HepG2 (cell line): ENCODE results near the gene PACS1. TPM values are rescaled to one million over a fixed set of nuclear protein-coding genes. Genes with fewer than 3 reads are reported as not detected.

Experiments
- ATAC-seq: fragments of 200-7000 bp; cut with Tn5 transposase; 3 replicates; pipeline ENCODE4 v1.9.1; 2020; ENCODE audit warnings: mild to moderate bottlenecking, moderate library complexity
- BruUV-seq: library from RNA; stranded (reverse); fragments of 400-500 nt; replicated peaks from 2 replicates; lab custom pipeline; 2021; lab: Mats Ljungman, UMichigan
- CTCF ChIA-PET: fragments of 300-600 bp; formaldehyde crosslinking; extraction: SDS; loops from one replicate; lab custom pipeline; 2021; ENCODE audit warnings: low total read pairs, inconsistent platforms, low intra/inter-chr PET ratio; lab: Yijun Ruan, JAX
- POLR2A ChIA-PET: fragments of 350-600 bp; sonication (Branson Sonifier 250); formaldehyde crosslinking; loops from one replicate; lab custom pipeline; 2020; ENCODE audit warnings: antibody characterized with exemption, inconsistent platforms; lab: Yijun Ruan, JAX
- DNase-seq: peaks from one replicate; pipeline ENCODE4 v3.0.0-alpha.2; 2015; ENCODE audit warnings: low spot score
- FAIRE-seq: peaks from 3 replicates; lab custom pipeline; 2011; peaks lifted over from hg19 to GRCh38; lab: Jason Lieb, UNC
- H2AFZ ChIP-seq: one replicate; pipeline ENCODE4 v1.6.1; 2011; ENCODE audit warnings: low read length, inconsistent platforms
- H3K27ac ChIP-seq: fragments of 300-600 bp; 3 replicates; pipeline ENCODE4 v1.8.0; 2011; ENCODE audit warnings: mixed run types, mild to moderate bottlenecking, mixed read lengths, low read length, inconsistent platforms; ENCODE audit not compliant: insufficient read depth; ENCODE audit errors: extremely low read length
- H3K27me3 ChIP-seq, 2 experiments: fragments of 200-600 bp in 1 of 2; 2 replicates in 1 of 2; 3 replicates in 1 of 2; pipeline versions ENCODE4 v1.6.0 to v1.8.0; 2011; ENCODE audit warnings: low read length in 2 of 2, mild to moderate bottlenecking in 2 of 2, moderate library complexity in 2 of 2, inconsistent platforms in 1 of 2; ENCODE audit not compliant: insufficient read depth in 2 of 2, control insufficient read depth in 1 of 2
- H3K36me3 ChIP-seq, 2 experiments: fragments of 200-600 bp in 1 of 2; replicated peaks in 1 of 2; 2 replicates in 1 of 2; 3 replicates in 1 of 2; pipeline versions ENCODE4 v1.5.1 to v1.8.0; 2011; ENCODE audit warnings: low read length in 2 of 2, inconsistent platforms in 1 of 2; ENCODE audit not compliant: insufficient read depth in 2 of 2, control insufficient read depth in 1 of 2
- H3K4me1 ChIP-seq: 2 replicates; pipeline ENCODE4 v1.5.1; 2012; ENCODE audit warnings: low read length, inconsistent platforms; ENCODE audit not compliant: insufficient read depth
- H3K4me2 ChIP-seq: 2 replicates; pipeline ENCODE4 v1.6.0; 2011; ENCODE audit warnings: low read depth, low read length, inconsistent platforms
- H3K4me3 ChIP-seq, 3 experiments: fragments of 200-600 bp in 1 of 3; sonication (generic), shearing (Covaris generic) in 1 of 3; replicated peaks in 1 of 3; 2 replicates each; pipeline ENCODE4 v1.5.1; 2011 to 2016; ENCODE audit warnings: low read length in 3 of 3, inconsistent platforms in 2 of 3, low read depth in 2 of 3, mild to moderate bottlenecking in 2 of 3, control low read depth in 1 of 3, mixed read lengths in 1 of 3; ENCODE audit not compliant: insufficient read depth in 1 of 3
- H3K79me2 ChIP-seq: one replicate; pipeline ENCODE4 v1.6.1; 2011; ENCODE audit warnings: low read length, inconsistent platforms; ENCODE audit not compliant: insufficient read depth
- H3K9ac ChIP-seq: 2 replicates; pipeline ENCODE4 v1.6.0; 2011; ENCODE audit warnings: mild to moderate bottlenecking, low read depth, low read length, inconsistent platforms; ENCODE audit not compliant: insufficient read depth
- H3K9me3 ChIP-seq: 2 replicates; pipeline ENCODE4 v1.5.1; 2012; ENCODE audit warnings: mild to moderate bottlenecking, low read length
- H4K20me1 ChIP-seq: 2 replicates; pipeline ENCODE4 v1.6.0; 2011; ENCODE audit warnings: inconsistent platforms, mild to moderate bottlenecking, low read length, moderate library complexity; ENCODE audit not compliant: insufficient read depth
- BHLHE40 ChIP-seq: IDR thresholded peaks from 2 replicates; pipeline ENCODE4 v1.6.1; 2011; ENCODE audit warnings: low read length, improper control_type of control experiment
- CHD4 ChIP-seq: fragments of 200-600 bp; sonication (generic); IDR thresholded peaks from 2 replicates; pipeline ENCODE4 v1.7.0; 2017; ENCODE audit warnings: mild to moderate bottlenecking, low read length, borderline replicate concordance
- U2AF2 ChIP-seq: fragments of 200-400 bp; formaldehyde crosslinking; IDR thresholded peaks from 2 replicates; pipeline ENCODE4 v1.6.1; 2017; ENCODE audit warnings: low read depth, mild to moderate bottlenecking, low read length
- WGBS: methylation state at CpG from one replicate; pipeline ENCODE4 v1.1.6; 2017; ENCODE audit warnings: low lambda C conversion rate; 5-methylcytosine and 5-hydroxymethylcytosine counted together
- in situ Hi-C: cut with HindIII; loops from 2 replicates; pipeline ENCODE4 v1.10.0; 2017; ENCODE audit warnings: low pct_unique_long_range_greater_than_20kb; ENCODE audit not compliant: extremely low pct_ligation_motif_present
- intact Hi-C: fragments of 100-400 bp; cut with micrococcal nuclease; formaldehyde crosslinking; loops from one replicate; pipeline ENCODE4 v1.10.0; 2022; ENCODE audit not compliant: unreplicated experiment
- polyA plus RNA-seq, 8 experiments: library from polyadenylated mRNA; depleted of rRNA in 3 of 8; stranded (reverse) in 7 of 8; unstranded in 1 of 8; fragments of >200 nt; fragmentation: Illumina TruSeq in 4 of 8; extraction: Trizol in 4 of 8; gene quantifications; 2 replicates each; pipeline versions ENCODE4 v1.2.1 to v1.2.3, GENCODE V29; 2011 to 2016; ENCODE audit warnings: low read depth in 4 of 8, missing spikeins in 1 of 8, mixed read lengths in 1 of 8; ENCODE audit not compliant: insufficient read depth in 1 of 8
- total RNA-seq, 5 experiments: library from RNA; depleted of rRNA; stranded (reverse); fragments of >200 nt; fragmentation: Illumina TruSeq; extraction: Trizol; gene quantifications; 2 replicates each; pipeline ENCODE4 v1.2.3, GENCODE V29; 2016; ENCODE audit warnings: low read depth in 1 of 5
- TF ChIP-seq, protein P1 (sequence below): IDR thresholded peaks from 2 replicates; pipeline ENCODE4 v1.6.1; 2012; ENCODE audit warnings: inconsistent platforms
- TF ChIP-seq, protein P2 (sequence below): fragments of 450-650 bp; IDR thresholded peaks from 2 replicates; pipeline ENCODE4 v1.6.1; 2016

PACS1 gene
- total and polyA plus RNA-seq, 2 of the 13 experiments (the other 11 are each of a cell fraction or from before 2014, with no cell fraction given) = 7.6 to 8.6 TPM

GRCh38 chr11:66292543-66293332, 222.7 kb downstream of the PACS1 start:
- Histone ChIP-seq H2AFZ (no peak overlapping the region), H3K9me3 (no peaks in the 10 kb centered on the region), H3K9ac (no peak overlapping the region), H3K36me3 (no peaks in the 10 kb centered on the region), H3K79me2 (peaks cover 9% of the 10 kb centered on the region), H3K27ac (no peak overlapping the region), H3K4me2 (peak overlapping the region; percentile 69), H3K27me3 (peaks cover 3 to 40% of the 10 kb centered on the region in 2 experiments; a peak in 4 of 5 replicates), H3K4me1 (peaks cover 39% of the 10 kb centered on the region), H4K20me1 (no peaks in the 10 kb centered on the region), H3K4me3 (peak overlapping the region in 1 of 3 experiments; percentile 70; a peak in 1 of 6 replicates)
- FAIRE-seq (no peak), ATAC-seq (no peak), DNase-seq (no peak)
- in situ Hi-C loops (loop anchor here (5.0 kb wide), 1 partner anchor 35 kb away; no protein-coding TSS in a partner anchor), intact Hi-C loops (no loop called here)
- 28% methylated on average over 12 of the region's 17 CpGs for WGBS
- CTCF ChIA-PET = no interaction called here
- TF ChIP-seq, protein P1, sequence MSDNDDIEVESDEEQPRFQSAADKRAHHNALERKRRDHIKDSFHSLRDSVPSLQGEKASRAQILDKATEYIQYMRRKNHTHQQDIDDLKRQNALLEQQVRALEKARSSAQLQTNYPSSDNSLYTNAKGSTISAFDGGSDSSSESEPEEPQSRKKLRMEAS = peak; percentile 29; the same call in 1 of the 2 replicates
- TF ChIP-seq BHLHE40 = peak; percentile 89
- TF ChIP-seq, protein P2, sequence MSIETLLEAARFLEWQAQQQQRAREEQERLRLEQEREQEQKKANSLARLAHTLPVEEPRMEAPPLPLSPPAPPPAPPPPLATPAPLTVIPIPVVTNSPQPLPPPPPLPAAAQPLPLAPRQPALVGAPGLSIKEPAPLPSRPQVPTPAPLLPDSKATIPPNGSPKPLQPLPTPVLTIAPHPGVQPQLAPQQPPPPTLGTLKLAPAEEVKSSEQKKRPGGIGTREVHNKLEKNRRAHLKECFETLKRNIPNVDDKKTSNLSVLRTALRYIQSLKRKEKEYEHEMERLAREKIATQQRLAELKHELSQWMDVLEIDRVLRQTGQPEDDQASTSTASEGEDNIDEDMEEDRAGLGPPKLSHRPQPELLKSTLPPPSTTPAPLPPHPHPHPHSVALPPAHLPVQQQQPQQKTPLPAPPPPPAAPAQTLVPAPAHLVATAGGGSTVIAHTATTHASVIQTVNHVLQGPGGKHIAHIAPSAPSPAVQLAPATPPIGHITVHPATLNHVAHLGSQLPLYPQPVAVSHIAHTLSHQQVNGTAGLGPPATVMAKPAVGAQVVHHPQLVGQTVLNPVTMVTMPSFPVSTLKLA = peak; percentile 82
- no peak for TF ChIP-seq U2AF2
- no peak for TF ChIP-seq CHD4
- BruUV-seq = no TSS peak
- POLR2A ChIA-PET = no interaction called here
